Ecto neural progenitor cell (in vitro differentiated cells): ENCODE measurements around the gene CCHCR1.

Source experiments
- DNase-seq: peaks from one replicate; pipeline ENCODE4 v3.0.0-alpha.2; 2018; ENCODE audit warnings: low spot score

The CCHCR1 gene

GRCh38 chr6:31129130-31129529, 28.5 kb downstream of the CCHCR1 start:
- no peak for DNase-seq

- no peak for DNase-seq
Observed at GRCh38 chr6:31128093-31128676, 29.4 kb downstream of the CCHCR1 start.

- DNase-seq, result no peak
Observed at GRCh38 chr6:31126396-31127175, 31.0 kb downstream of the CCHCR1 start.

- DNase-seq, result no peak
Observed at GRCh38 chr6:31125586-31126363, 31.8 kb downstream of the CCHCR1 start.

- DNase-seq, result no peak
Observed at GRCh38 chr6:31125162-31125561, 32.4 kb downstream of the CCHCR1 start.

GRCh38 chr6:31122791-31123706, 34.6 kb downstream of the CCHCR1 start:
- DNase-seq, result no peak

GRCh38 chr6:31121131-31121790, 36.3 kb downstream of the CCHCR1 start:
- no peak for DNase-seq

- no peak for DNase-seq
Observed at GRCh38 chr6:31120151-31120915, 37.3 kb downstream of the CCHCR1 start, which contains the start of gene CDSN. TSS of gene CDSN (minus strand) at chr6:31120446. CDS start at chr6:31120419, 27 bp downstream.

GRCh38 chr6:31118178-31118577, 39.4 kb downstream of the CCHCR1 start:
- no peak for DNase-seq

- no peak for DNase-seq
Observed at GRCh38 chr6:31116661-31117385, 40.8 kb downstream of the CCHCR1 start.

- DNase-seq, result no peak
Observed at GRCh38 chr6:31115941-31116560, 41.6 kb downstream of the CCHCR1 start.

GRCh38 chr6:31114970-31115849, 42.4 kb downstream of the CCHCR1 start:
- no peak for DNase-seq

GRCh38 chr6:31114541-31114878, 43.1 kb downstream of the CCHCR1 start, which contains the start of gene PSORS1C1:
TSS of gene PSORS1C1 (plus strand) at chr6:31114800. CDS start at chr6:31129633, 14,833 bp downstream.
- no peak for DNase-seq

- DNase-seq, result no peak
Observed at GRCh38 chr6:31113861-31114540, 43.6 kb downstream of the CCHCR1 start.

GRCh38 chr6:31112478-31112877, 45.1 kb downstream of the CCHCR1 start, which contains the start of gene C6orf15:
TSS of gene C6orf15 (minus strand) at chr6:31112575. CDS start at chr6:31112555, 20 bp downstream.
- DNase-seq, result no peak

- no peak for DNase-seq
Observed at GRCh38 chr6:31111712-31112111, 45.9 kb downstream of the CCHCR1 start.

GRCh38 chr6:31110825-31111582, 46.6 kb downstream of the CCHCR1 start:
- no peak for DNase-seq
